ENCODE results near the gene GLT1D1.

Gene GLT1D1

DNA sequence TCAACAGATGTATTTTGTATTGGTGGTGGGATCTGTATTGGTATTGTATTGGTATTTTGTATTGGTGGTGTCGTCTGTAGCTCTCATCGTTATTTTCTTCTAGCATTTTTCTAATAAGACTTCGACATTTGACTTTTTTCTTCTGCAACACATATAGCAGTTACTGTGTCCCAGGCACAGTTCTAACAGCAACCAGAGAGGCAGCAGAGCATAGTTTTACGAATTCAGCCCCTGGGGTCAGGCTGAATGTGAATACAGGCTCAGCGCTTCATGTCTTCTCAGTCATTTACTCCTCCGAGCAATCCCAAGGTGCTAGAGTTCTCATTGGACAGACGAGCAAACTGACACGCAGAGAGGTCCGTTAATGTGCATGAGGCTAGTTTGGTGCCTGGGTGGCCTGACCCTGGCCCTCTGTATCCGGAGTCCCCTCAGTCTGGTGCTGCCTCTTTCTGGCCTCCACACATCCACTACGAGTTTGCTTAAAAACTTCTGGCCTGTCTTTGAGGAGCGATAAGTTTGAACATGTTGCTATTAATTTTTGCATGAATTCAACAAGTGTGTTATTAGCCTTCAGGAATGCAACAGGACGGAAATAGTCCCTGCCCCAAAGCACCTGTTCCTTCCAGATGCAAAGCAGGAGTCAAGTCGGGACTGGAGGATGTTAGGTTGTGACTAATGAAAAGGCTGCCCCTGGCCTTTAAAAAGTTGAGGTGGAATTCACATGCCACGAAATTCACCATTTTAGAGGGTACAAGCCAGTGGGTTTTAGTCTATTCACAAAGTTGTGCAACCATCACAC lies 87.0 kb downstream of the GLT1D1 start:
- ATAC-seq (no peak), DNase-seq (no peak)
- Mint-ChIP-seq H3K9me3 (no peaks in the 10 kb centered on the region), H3K27ac (no peak overlapping the region), H3K4me1 (no peaks in the 10 kb centered on the region), H3K36me3 (ENCODE audit: low read depth) (no peaks in the 10 kb centered on the region), H3K4me3 (no peak overlapping the region), H3K27me3 (peaks cover 7% of the 10 kb centered on the region)

DNA sequence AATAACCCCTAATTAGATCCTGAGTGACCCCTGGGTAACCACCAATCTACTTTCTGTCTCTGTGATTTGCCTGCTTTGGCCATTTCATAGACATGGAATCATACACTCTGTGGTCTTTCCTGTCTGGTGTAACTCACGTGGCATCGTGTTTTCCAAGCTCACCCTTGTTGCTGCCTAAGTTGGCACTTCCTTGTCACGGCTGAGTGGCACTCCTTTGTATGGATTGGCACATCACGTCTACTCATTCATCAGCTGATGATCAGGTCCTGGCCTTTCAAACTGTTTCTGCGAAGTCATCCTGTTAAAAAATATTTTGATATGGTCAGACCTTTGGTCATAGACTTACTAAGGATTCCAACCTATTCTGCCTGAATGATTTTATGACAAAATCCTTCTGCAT lies 87.7 kb downstream of the GLT1D1 start:
- Mint-ChIP-seq H3K4me1 (no peaks in the 10 kb centered on the region), H3K27me3 (peaks cover 7% of the 10 kb centered on the region), H3K4me3 (no peak overlapping the region), H3K36me3 (ENCODE audit: low read depth) (no peaks in the 10 kb centered on the region), H3K9me3 (no peaks in the 10 kb centered on the region), H3K27ac (no peak overlapping the region)
- no peak for DNase-seq
- no peak for ATAC-seq

DNA sequence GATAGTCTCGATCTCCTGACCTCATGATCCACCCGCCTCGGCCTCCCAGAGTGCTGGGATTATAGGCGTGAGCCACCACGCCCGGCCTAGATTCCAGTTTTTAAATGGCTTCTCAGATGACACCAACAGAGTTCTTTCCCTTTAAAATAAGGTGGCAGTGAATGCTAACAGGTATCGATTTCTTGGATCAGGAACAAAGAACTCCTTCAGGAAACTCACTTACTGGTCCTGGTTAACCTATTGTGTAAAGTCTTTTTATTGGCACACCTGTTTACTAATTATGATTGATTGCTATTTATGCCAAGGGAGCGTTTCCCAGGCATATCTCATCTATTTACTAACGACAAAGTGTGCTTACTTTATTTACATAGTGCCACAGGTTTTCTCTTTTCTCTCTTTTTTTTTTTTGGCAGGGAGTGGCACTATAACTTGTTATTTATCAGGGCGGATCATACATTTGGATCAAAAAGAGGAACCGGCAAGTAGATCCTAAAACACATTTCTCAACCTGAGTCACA lies 89.7 kb downstream of the GLT1D1 start:
- Mint-ChIP-seq H3K4me1 (no peaks in the 10 kb centered on the region), H3K27ac (no peak overlapping the region), H3K4me3 (no peak overlapping the region), H3K27me3 (peaks cover 2% of the 10 kb centered on the region), H3K36me3 (ENCODE audit: low read depth) (no peaks in the 10 kb centered on the region), H3K9me3 (no peaks in the 10 kb centered on the region)
- no peak for ATAC-seq
- no peak for DNase-seq

DNA sequence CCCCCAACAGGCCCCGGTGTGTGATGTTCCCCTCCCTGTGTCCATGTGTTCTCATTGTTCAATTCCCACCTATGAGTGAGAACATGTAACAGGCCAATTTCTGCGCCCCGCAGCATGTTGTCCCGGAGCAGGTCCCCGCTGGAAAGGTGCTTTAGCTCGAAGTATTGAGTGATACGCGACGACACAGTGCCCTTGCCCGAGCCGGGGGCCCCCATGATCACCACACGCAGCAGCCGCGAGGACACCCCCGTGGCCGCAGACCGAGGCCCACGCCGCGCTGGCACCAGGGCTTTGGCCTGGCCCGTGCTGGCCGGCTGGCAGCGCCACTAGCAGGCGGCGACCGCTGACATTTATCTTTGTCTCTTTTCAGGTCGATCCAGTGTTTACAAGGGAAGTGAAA lies 91.7 kb downstream of the GLT1D1 start:
- ATAC-seq (no peak), DNase-seq (no peak)
- H3K36me3 Mint-ChIP-seq (ENCODE audit: low read depth) = no peaks in the 10 kb centered on the region
- H3K4me3 Mint-ChIP-seq = no peak overlapping the region
- H3K27ac Mint-ChIP-seq = no peak overlapping the region
- H3K27me3 Mint-ChIP-seq = peaks cover 2% of the 10 kb centered on the region
- peaks cover 5% of the 10 kb centered on the region for H3K4me1 Mint-ChIP-seq
- H3K9me3 Mint-ChIP-seq = no peaks in the 10 kb centered on the region

DNA sequence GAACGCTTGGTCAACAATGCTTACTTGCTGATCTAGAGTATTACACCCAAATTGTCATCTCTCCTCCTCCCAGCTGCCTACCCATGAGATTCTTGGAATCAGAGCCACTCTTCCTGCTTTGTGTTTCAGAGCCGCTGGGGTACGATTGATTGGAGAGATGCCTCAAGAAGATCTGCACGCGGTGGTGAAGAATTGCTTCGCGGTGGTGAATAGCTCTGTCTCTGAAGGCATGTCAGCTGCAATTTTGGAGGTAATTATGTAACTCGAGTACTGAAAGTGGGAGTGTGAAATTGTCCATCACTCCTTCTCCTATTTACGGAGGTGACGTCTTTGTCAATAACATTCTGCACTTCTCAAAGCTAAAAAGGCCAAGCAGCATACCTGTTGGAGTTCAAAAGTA lies 93.9 kb downstream of the GLT1D1 start:
- ATAC-seq = no peak
- no peaks in the 10 kb centered on the region for H3K36me3 Mint-ChIP-seq (ENCODE audit: low read depth)
- no peak for DNase-seq
- H3K27me3 Mint-ChIP-seq = peaks cover 2% of the 10 kb centered on the region
- H3K27ac Mint-ChIP-seq = no peak overlapping the region
- no peaks in the 10 kb centered on the region for H3K9me3 Mint-ChIP-seq
- peaks cover 5% of the 10 kb centered on the region for H3K4me1 Mint-ChIP-seq
- H3K4me3 Mint-ChIP-seq = no peak overlapping the region

DNA sequence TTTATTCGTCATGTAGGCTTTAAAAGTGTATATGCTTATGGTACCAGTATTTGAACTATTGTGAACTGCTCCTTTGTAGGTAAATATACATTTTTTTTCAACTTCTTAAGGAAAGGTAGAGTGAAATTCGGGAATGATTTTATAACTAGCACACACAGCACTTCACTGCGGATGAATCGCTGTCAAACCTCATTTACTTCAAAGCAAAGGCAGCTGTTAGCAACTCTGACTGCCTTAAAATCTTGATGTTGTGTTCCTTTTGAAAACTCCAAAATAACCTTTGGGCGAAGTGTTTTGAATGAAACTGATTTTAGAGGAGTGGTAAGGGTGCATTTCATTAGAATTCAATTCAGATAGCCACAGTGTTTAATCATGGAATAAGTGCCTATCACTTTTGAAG lies 95.8 kb downstream of the GLT1D1 start:
- H3K27me3 Mint-ChIP-seq = no peaks in the 10 kb centered on the region
- peaks cover 5% of the 10 kb centered on the region for H3K4me1 Mint-ChIP-seq
- no peak for ATAC-seq
- no peak overlapping the region for H3K27ac Mint-ChIP-seq
- no peak for DNase-seq
- no peak overlapping the region for H3K4me3 Mint-ChIP-seq
- no peaks in the 10 kb centered on the region for H3K36me3 Mint-ChIP-seq (ENCODE audit: low read depth)
- H3K9me3 Mint-ChIP-seq = no peaks in the 10 kb centered on the region

DNA sequence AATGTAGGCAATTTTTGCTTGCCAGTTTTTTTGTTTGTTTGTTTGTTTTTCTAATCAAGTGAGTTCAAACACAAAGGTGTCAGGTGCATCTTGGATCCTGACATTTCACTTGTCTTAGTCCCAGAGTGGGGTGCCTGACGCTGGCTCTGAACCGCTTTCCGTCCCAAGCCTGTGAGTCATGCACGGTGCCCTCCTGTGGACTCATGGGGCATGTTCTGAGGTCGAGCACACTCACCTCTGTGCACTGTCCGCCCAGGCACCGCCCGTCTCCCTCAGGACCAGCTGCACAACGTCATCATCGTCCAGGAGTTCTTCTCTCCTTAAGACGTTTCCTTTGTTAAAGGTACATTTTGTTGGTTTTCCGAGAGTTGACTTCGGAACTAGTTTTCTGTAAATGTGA lies 98.2 kb downstream of the GLT1D1 start:
- Mint-ChIP-seq H3K27ac (no peak overlapping the region), H3K27me3 (peaks cover 6% of the 10 kb centered on the region), H3K4me3 (no peak overlapping the region), H3K9me3 (no peaks in the 10 kb centered on the region), H3K4me1 (peaks cover 5% of the 10 kb centered on the region), H3K36me3 (ENCODE audit: low read depth) (no peaks in the 10 kb centered on the region)
- DNase-seq (no peak), ATAC-seq (no peak)

DNA sequence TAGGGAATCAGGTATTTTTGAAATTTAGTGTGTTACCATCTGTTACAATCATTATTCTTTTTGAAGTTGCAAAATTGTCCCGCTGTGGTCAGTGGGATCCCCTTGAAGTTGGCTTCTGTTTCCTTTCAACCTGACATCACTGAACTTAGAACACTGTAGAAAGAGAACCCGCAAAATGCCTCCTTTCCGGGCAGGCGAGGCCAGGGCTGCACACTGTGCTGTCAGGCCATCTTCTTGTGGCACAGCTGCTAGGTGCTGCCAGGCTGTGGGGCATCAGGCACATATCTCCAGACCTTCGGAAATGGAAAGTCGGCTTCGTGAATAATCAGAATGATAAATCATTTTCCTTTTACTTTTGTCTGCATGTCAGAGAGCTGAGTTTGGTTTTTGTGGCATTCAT lies 103.5 kb downstream of the GLT1D1 start:
- DNase-seq (no peak), ATAC-seq (no peak)
- Mint-ChIP-seq H3K27me3 (peaks cover 34% of the 10 kb centered on the region), H3K36me3 (ENCODE audit: low read depth) (no peaks in the 10 kb centered on the region), H3K4me1 (no peaks in the 10 kb centered on the region), H3K9me3 (no peaks in the 10 kb centered on the region), H3K27ac (no peak overlapping the region), H3K4me3 (no peak overlapping the region)

DNA sequence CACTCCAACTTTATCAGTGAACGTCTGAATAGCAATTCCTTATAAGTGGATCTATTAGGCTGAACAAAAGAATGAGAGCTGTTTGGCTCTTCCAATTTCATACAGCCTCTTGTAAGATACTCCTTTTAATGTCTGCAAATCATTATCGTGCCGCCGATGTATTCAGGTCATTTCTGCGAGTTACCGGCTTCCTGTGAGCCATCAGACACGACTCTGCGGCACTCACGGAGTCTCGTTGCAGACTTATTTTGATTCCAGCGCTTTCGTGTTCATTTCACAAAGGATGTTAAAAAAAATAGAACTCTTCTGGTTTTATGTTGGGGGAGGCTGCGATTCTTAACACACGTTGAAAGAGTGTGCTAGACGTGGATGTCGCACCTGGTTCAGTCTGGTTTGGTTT lies 106.6 kb downstream of the GLT1D1 start:
- no peaks in the 10 kb centered on the region for H3K36me3 Mint-ChIP-seq (ENCODE audit: low read depth)
- no peak overlapping the region for H3K4me3 Mint-ChIP-seq
- no peak overlapping the region for H3K27ac Mint-ChIP-seq
- H3K9me3 Mint-ChIP-seq = peaks cover 6% of the 10 kb centered on the region
- DNase-seq = no peak
- no peaks in the 10 kb centered on the region for H3K4me1 Mint-ChIP-seq
- H3K27me3 Mint-ChIP-seq = peaks cover 34% of the 10 kb centered on the region
- no peak for ATAC-seq

DNA sequence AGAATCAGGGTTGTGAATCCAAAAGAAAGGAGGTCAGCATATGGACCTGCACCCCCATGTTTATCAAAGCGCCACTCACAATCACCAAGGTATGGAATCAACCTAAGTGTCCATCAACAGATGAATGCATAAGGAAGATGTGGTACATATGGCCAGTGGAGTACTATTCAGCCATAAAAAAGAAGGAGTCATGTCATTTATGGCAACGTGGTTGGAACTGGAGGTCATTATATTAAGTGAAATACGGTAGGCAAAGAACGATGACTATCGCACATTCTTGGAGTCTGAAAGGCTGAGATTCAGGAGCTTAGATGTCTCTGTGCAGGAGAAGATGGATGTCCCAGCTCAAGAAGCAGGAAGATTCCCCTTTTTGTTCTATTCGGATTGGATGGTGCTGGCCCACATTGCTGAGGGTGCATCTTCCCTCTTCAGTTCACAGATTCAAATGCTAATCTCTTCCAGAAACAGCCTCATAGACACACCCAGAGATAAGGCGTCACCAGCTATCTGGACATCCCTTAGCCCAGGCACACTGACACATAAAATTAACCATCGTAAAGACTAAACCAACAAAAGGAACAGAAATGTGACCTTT lies 108.1 kb downstream of the GLT1D1 start:
- H3K4me3 Mint-ChIP-seq = no peak overlapping the region
- H3K27me3 Mint-ChIP-seq = peaks cover 28% of the 10 kb centered on the region
- peaks cover 6% of the 10 kb centered on the region for H3K9me3 Mint-ChIP-seq
- DNase-seq = no peak
- no peaks in the 10 kb centered on the region for H3K36me3 Mint-ChIP-seq (ENCODE audit: low read depth)
- H3K4me1 Mint-ChIP-seq = no peaks in the 10 kb centered on the region
- ATAC-seq = no peak
- H3K27ac Mint-ChIP-seq = no peak overlapping the region

DNA sequence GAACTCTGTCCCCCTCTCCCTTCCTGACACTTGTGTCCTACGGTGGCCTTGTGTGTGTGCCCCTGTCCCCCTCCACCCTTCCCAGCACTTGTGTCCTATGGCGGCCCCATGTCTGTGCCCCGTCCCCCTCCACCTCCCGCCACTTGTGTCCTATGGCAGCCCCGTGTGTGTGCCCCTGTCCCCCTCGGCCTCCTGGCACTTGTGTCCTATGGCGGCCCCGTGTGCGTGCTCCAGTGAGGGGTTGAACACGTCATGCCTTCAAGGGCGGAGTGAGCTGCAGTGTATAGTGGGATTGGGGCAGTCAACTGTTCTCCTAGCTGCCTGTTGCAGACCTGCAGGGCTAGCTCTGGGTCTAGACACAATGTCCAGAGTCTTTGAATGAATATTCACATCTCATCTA lies 108.7 kb downstream of the GLT1D1 start:
- H3K27me3 Mint-ChIP-seq = peaks cover 23% of the 10 kb centered on the region
- no peaks in the 10 kb centered on the region for H3K36me3 Mint-ChIP-seq (ENCODE audit: low read depth)
- H3K9me3 Mint-ChIP-seq = peaks cover 6% of the 10 kb centered on the region

DNA sequence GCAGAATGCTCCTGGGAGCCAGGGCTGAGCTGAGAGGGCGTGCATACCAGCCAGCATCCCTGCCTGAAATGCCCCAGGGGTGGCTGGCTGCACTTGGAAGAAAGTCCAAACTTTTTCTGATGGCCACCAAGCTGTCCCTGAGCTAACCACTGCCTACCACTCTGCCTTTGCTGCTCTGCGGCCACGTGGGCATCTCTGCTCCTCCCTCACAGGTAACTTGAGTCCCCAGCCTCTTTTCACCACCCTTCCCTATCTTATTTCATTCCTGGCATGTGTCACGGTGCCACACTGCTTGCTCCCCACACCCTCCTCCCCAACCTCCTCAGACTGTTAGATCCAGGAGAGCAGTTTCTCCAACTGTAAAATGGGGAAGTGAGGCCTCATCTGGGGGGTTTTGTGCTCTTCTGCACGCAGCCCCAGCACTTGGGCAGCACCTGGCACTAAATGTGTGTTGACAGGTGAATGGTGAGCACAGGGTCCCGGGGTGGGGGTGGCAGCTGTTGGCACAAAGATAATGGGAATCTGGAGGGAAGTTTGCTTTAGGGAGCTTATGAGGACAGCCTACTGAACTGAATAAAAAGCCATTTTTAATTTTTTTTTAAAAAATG lies 113.0 kb downstream of the GLT1D1 start:
- peaks cover 6% of the 10 kb centered on the region for H3K9me3 Mint-ChIP-seq
- H3K4me3 Mint-ChIP-seq = no peak overlapping the region
- ATAC-seq (no peak), DNase-seq (no peak)
- peaks cover 23% of the 10 kb centered on the region for H3K27me3 Mint-ChIP-seq
- H3K36me3 Mint-ChIP-seq (ENCODE audit: low read depth) = no peaks in the 10 kb centered on the region
- H3K4me1 Mint-ChIP-seq = peaks cover 1% of the 10 kb centered on the region
- H3K27ac Mint-ChIP-seq = no peak overlapping the region

More for the DNA sequence above, 108.7 kb downstream of the GLT1D1 start:
- Mint-ChIP-seq H3K4me1 (no peaks in the 10 kb centered on the region), H3K4me3 (no peak overlapping the region), H3K27ac (no peak overlapping the region)
- ATAC-seq (no peak), DNase-seq (no peak)

DNA sequence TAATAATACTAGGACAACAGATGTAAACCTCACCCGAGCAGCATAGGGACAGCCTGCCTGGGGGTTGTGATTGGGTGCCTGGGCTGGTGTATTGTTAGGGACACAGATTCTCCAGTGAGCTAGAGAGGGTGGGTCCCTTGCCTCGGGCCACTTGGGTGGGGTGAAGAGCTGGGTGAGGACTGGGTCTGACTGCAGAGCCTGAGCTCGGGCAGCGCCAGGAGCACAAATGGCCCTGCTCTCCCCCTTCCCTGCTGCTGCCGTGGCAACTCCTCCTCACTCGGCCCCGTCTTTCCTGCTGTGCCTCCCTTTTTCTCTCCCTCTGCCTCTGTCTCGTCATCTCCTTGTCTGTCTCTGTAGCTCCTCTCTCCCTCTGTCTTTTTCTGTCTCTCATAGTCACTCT lies 115.4 kb downstream of the GLT1D1 start:
- Mint-ChIP-seq H3K9me3 (peaks cover 6% of the 10 kb centered on the region), H3K4me1 (peaks cover 1% of the 10 kb centered on the region), H3K4me3 (no peak overlapping the region), H3K27ac (no peak overlapping the region), H3K36me3 (ENCODE audit: low read depth) (no peaks in the 10 kb centered on the region), H3K27me3 (peaks cover 35% of the 10 kb centered on the region)
- ATAC-seq = no peak
- no peak for DNase-seq

DNA sequence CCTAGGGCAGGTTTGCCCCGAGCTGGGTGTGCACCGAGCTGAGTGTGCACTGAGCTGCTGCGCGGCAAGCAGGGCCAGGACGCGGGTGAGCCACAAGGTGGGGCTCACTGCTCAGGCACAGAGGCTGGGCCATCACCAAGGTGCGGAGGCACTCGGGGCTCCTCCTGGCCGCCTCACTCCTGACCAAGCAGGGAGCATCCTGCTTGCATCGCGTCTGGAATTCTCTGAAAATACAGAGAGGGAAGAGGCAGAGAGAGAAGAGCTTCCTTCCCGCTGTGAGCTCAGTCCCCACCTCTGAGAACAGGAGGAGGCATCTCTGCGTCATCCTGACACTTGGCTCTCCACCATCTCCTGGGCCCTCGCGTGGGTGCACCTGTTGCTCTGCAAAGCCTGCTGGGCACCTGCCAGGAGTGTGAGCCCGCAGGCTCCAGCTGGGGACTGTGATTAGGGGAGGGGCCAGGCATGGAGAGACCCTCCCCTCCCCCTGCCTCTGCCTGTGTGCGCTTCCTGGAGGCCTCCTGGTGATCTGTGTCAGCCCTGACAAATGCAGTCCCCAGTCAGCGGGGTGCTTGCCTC lies 116.3 kb downstream of the GLT1D1 start:
- peak; percentile 21 for DNase-seq
- H3K4me3 Mint-ChIP-seq = no peak overlapping the region
- H3K27ac Mint-ChIP-seq = no peak overlapping the region
- peaks cover 4% of the 10 kb centered on the region for H3K9me3 Mint-ChIP-seq
- H3K4me1 Mint-ChIP-seq = peaks cover 1% of the 10 kb centered on the region
- ATAC-seq = peak; percentile 81
- peaks cover 41% of the 10 kb centered on the region for H3K27me3 Mint-ChIP-seq
- no peaks in the 10 kb centered on the region for H3K36me3 Mint-ChIP-seq (ENCODE audit: low read depth)

DNA sequence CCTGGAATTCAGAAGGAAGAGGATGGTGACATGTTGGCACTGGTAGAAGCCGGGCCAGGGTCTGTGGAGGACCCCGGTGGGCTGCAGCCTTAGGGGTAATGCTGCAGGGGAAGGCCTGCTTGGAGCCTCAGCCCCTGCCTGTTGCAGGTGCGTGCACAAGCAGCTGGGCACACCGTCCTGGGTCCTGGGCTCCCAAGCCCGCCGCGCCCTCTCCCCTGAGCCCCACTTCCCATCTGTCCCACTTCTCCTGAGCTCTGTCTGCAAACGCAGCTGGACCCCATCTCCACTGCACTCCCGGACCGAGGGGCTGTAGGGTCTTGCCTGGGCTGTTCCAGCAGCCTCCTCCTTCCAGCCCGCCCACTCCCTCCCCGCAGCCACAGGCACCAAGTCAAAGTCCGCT lies 116.8 kb downstream of the GLT1D1 start:
- no peak overlapping the region for H3K4me3 Mint-ChIP-seq
- no peak overlapping the region for H3K27ac Mint-ChIP-seq
- peaks cover 46% of the 10 kb centered on the region for H3K27me3 Mint-ChIP-seq

More for the DNA sequence above, 116.8 kb downstream of the GLT1D1 start:
- DNase-seq (no peak), ATAC-seq (no peak)
- Mint-ChIP-seq H3K36me3 (ENCODE audit: low read depth) (no peaks in the 10 kb centered on the region), H3K4me1 (peaks cover 1% of the 10 kb centered on the region), H3K9me3 (no peaks in the 10 kb centered on the region)
